IPS-20b (cell line): ENCODE measurements around the gene TRAPPC12.
"Not testable (repeated sequence)": the region's sequence is repeated elsewhere in the genome, so short reads cannot be mapped to it uniquely, and the experiment has no call there.

Experiments used
- H3K27ac ChIP-seq: one replicate; pipeline ENCODE4 v1.5.1; 2013; ENCODE audit warnings: low read length
- H3K27me3 ChIP-seq: 2 replicates; pipeline ENCODE4 v1.6.1; 2013; ENCODE audit warnings: mild to moderate bottlenecking, low read length, inconsistent platforms; ENCODE audit not compliant: insufficient read depth
- H3K36me3 ChIP-seq: 2 replicates; pipeline ENCODE4 v1.6.1; 2013; ENCODE audit warnings: low read depth, mild to moderate bottlenecking, inconsistent platforms, low read length, moderate library complexity; ENCODE audit not compliant: insufficient read depth
- H3K4me1 ChIP-seq: 2 replicates; pipeline ENCODE4 v1.6.1; 2013; ENCODE audit warnings: mild to moderate bottlenecking, control low read depth, inconsistent platforms, low read length, moderate library complexity; ENCODE audit not compliant: insufficient read depth
- H3K4me3 ChIP-seq: 2 replicates; pipeline ENCODE4 v1.5.1; 2013; ENCODE audit warnings: mild to moderate bottlenecking, low read length, inconsistent platforms
- H3K9ac ChIP-seq: 2 replicates; pipeline ENCODE4 v1.6.1; 2013; ENCODE audit warnings: low read depth, mild to moderate bottlenecking, inconsistent platforms, low read length, moderate library complexity
- H3K9me3 ChIP-seq: 2 replicates; pipeline ENCODE4 v1.6.1; 2013; ENCODE audit warnings: mild to moderate bottlenecking, low read depth, low read length, inconsistent platforms; ENCODE audit not compliant: insufficient read depth

Gene TRAPPC12

GRCh38 chr2:3486047-3487027 lies 106.8 kb downstream of the TRAPPC12 start:
- Histone ChIP-seq H3K4me3 (no peak overlapping the region), H3K36me3 (no peaks in the 10 kb centered on the region), H3K4me1 (no peaks in the 10 kb centered on the region), H3K9ac (no peak overlapping the region), H3K27ac (no peak overlapping the region), H3K9me3 (no peaks in the 10 kb centered on the region), H3K27me3 (no peaks in the 10 kb centered on the region)

GRCh38 chr2:3487028-3487425 lies 107.5 kb downstream of the TRAPPC12 start:
- no peak overlapping the region for H3K27ac ChIP-seq
- H3K36me3 ChIP-seq: no peaks in the 10 kb centered on the region
- H3K9me3 ChIP-seq: no peaks in the 10 kb centered on the region
- H3K9ac ChIP-seq: no peak overlapping the region
- no peaks in the 10 kb centered on the region for H3K27me3 ChIP-seq
- H3K4me3 ChIP-seq: no peak overlapping the region
- no peaks in the 10 kb centered on the region for H3K4me1 ChIP-seq

- no peaks in the 10 kb centered on the region for H3K4me1 ChIP-seq
- H3K27me3 ChIP-seq: no peaks in the 10 kb centered on the region
- no peak overlapping the region for H3K4me3 ChIP-seq
- H3K9ac ChIP-seq: no peak overlapping the region
- no peaks in the 10 kb centered on the region for H3K36me3 ChIP-seq
- H3K27ac ChIP-seq: no peak overlapping the region
- H3K9me3 ChIP-seq: no peaks in the 10 kb centered on the region
Observed at GRCh38 chr2:3487432-3487831, 107.9 kb downstream of the TRAPPC12 start.

GRCh38 chr2:3488061-3488531 lies 108.6 kb downstream of the TRAPPC12 start:
- Histone ChIP-seq H3K9me3 (no peaks in the 10 kb centered on the region), H3K36me3 (no peaks in the 10 kb centered on the region), H3K27ac (no peak overlapping the region), H3K4me1 (no peaks in the 10 kb centered on the region), H3K27me3 (no peaks in the 10 kb centered on the region), H3K4me3 (no peak overlapping the region), H3K9ac (no peak overlapping the region)

GRCh38 chr2:3488855-3489763 lies 109.6 kb downstream of the TRAPPC12 start:
- no peak overlapping the region for H3K9ac ChIP-seq
- H3K4me3 ChIP-seq: no peak overlapping the region
- no peak overlapping the region for H3K27ac ChIP-seq
- no peaks in the 10 kb centered on the region for H3K36me3 ChIP-seq
- no peaks in the 10 kb centered on the region for H3K27me3 ChIP-seq
- H3K4me1 ChIP-seq: peaks cover 5% of the 10 kb centered on the region; the same call in 1 of the 2 replicates
- H3K9me3 ChIP-seq: no peaks in the 10 kb centered on the region

- Histone ChIP-seq H3K27me3 (no peaks in the 10 kb centered on the region), H3K36me3 (no peaks in the 10 kb centered on the region)
Observed at GRCh38 chr2:3489764-3490115, 110.2 kb downstream of the TRAPPC12 start.

GRCh38 chr2:3490191-3491170 lies 111.0 kb downstream of the TRAPPC12 start:
- no peaks in the 10 kb centered on the region for H3K9me3 ChIP-seq
- peaks cover 5% of the 10 kb centered on the region; the same call in 1 of the 2 replicates for H3K4me1 ChIP-seq
- no peak overlapping the region for H3K4me3 ChIP-seq
- H3K36me3 ChIP-seq: no peaks in the 10 kb centered on the region
- no peak overlapping the region for H3K9ac ChIP-seq
- H3K27ac ChIP-seq: no peak overlapping the region
- no peaks in the 10 kb centered on the region for H3K27me3 ChIP-seq

More at GRCh38 chr2:3489764-3490115, 110.2 kb downstream of the TRAPPC12 start:
- Histone ChIP-seq H3K9ac (no peak overlapping the region), H3K4me1 (peaks cover 5% of the 10 kb centered on the region; the same call in 1 of the 2 replicates), H3K27ac (no peak overlapping the region), H3K4me3 (no peak overlapping the region), H3K9me3 (no peaks in the 10 kb centered on the region)

GRCh38 chr2:3491306-3491705 lies 111.8 kb downstream of the TRAPPC12 start:
- Histone ChIP-seq H3K9me3 (no peaks in the 10 kb centered on the region), H3K4me3 (no peak overlapping the region), H3K9ac (no peak overlapping the region), H3K27ac (no peak overlapping the region), H3K36me3 (no peaks in the 10 kb centered on the region), H3K27me3 (no peaks in the 10 kb centered on the region), H3K4me1 (peaks cover 5% of the 10 kb centered on the region; the same call in 1 of the 2 replicates)

- Histone ChIP-seq H3K27me3 (no peaks in the 10 kb centered on the region), H3K4me3 (no peak overlapping the region), H3K36me3 (no peaks in the 10 kb centered on the region), H3K27ac (no peak overlapping the region), H3K4me1 (peaks cover 5% of the 10 kb centered on the region; the same call in 1 of the 2 replicates), H3K9ac (no peak overlapping the region), H3K9me3 (no peaks in the 10 kb centered on the region)
Observed at GRCh38 chr2:3491716-3492474, 112.4 kb downstream of the TRAPPC12 start.

GRCh38 chr2:3492475-3492787 lies 112.9 kb downstream of the TRAPPC12 start:
- not testable (repeated sequence) for H3K36me3 ChIP-seq, H3K27me3 ChIP-seq, H3K27ac ChIP-seq, H3K4me1 ChIP-seq, H3K9ac ChIP-seq, H3K9me3 ChIP-seq, H3K4me3 ChIP-seq
